SK-N-SH treated with all-trans-retinoic acid at 6 μM for 48 hours (cell line): ENCODE results near the gene RAB41.

Experiments used
- ARNTL ChIP-seq: fragments of 450-650 bp; formaldehyde crosslinking; IDR thresholded peaks from 2 replicates; pipeline ENCODE4 v1.5.0; 2020; ENCODE audit warnings: low read depth, mild to moderate bottlenecking, moderate library complexity, borderline replicate concordance
- ISL1 ChIP-seq: fragments of 250-450 bp; sonication (Bioruptor Pico); IDR thresholded peaks from 2 replicates; pipeline ENCODE4 v2.1.2; 2022; ENCODE audit warnings: mild to moderate bottlenecking, moderate library complexity
- PPARA ChIP-seq: fragments of 250-450 bp; sonication (Bioruptor Pico); IDR thresholded peaks from 2 replicates; pipeline ENCODE4 v1.5.0; 2020; ENCODE audit warnings: mild to moderate bottlenecking, borderline replicate concordance
- RARB ChIP-seq: fragments of 250-450 bp; sonication (Bioruptor Pico); IDR thresholded peaks from 2 replicates; pipeline ENCODE4 v1.8.0; 2021; ENCODE audit warnings: mild to moderate bottlenecking, moderate library complexity
- ZC3H10 ChIP-seq: fragments of 250-450 bp; sonication (Bioruptor Pico); IDR thresholded peaks from 2 replicates; pipeline ENCODE4 v1.5.1; 2021; ENCODE audit warnings: mild to moderate bottlenecking, moderate library complexity
- ZNF70 ChIP-seq: fragments of 450-650 bp; formaldehyde crosslinking; IDR thresholded peaks from 2 replicates; pipeline ENCODE4 v1.5.0; 2020; ENCODE audit warnings: mild to moderate bottlenecking, moderate library complexity
- TF ChIP-seq, protein P1 (sequence below): fragments of 250-450 bp; sonication (Bioruptor Pico); IDR thresholded peaks from 2 replicates; pipeline ENCODE4 v1.5.0; 2020; ENCODE audit warnings: mild to moderate bottlenecking, moderate library complexity
- TF ChIP-seq, protein P2 (sequence below): fragments of 250-450 bp; sonication (Bioruptor Pico); IDR thresholded peaks from 2 replicates; pipeline ENCODE4 v1.8.0; 2020; ENCODE audit warnings: mild to moderate bottlenecking, moderate library complexity, borderline replicate concordance
- TF ChIP-seq, protein P3 (sequence below): fragments of 250-450 bp; sonication (Bioruptor Pico); IDR thresholded peaks from 2 replicates; pipeline ENCODE4 v1.5.1; 2021; ENCODE audit warnings: mild to moderate bottlenecking, moderate library complexity

DNA sequence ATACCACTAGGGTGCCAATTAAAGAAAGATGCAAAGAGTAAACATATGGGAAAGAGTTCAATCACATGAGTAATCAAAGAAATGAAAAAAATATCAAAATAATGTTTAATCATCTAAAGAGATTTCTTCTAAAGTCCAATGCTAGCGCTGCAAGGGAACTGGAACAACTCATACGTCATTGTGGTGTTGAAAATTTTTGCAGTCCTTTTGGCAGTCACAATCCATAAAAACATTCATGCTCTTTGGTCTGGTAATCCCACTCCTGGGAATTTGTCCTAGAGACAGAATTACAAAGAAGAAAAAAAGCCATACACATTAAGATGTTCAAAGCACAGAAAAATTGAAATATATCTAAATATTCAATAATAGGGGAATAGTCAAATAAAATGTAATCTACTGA, 26.5 kb upstream of the RAB41 start:
- TF ChIP-seq ZNF70 (CRISPR knock-in tag) (no peak), ARNTL (no peak), RARB (CRISPR knock-in tag) (no peak), ISL1 (CRISPR knock-in tag) (no peak), ZC3H10 (CRISPR knock-in tag) (no peak), PPARA (no peak)
- TF ChIP-seq, protein P1, sequence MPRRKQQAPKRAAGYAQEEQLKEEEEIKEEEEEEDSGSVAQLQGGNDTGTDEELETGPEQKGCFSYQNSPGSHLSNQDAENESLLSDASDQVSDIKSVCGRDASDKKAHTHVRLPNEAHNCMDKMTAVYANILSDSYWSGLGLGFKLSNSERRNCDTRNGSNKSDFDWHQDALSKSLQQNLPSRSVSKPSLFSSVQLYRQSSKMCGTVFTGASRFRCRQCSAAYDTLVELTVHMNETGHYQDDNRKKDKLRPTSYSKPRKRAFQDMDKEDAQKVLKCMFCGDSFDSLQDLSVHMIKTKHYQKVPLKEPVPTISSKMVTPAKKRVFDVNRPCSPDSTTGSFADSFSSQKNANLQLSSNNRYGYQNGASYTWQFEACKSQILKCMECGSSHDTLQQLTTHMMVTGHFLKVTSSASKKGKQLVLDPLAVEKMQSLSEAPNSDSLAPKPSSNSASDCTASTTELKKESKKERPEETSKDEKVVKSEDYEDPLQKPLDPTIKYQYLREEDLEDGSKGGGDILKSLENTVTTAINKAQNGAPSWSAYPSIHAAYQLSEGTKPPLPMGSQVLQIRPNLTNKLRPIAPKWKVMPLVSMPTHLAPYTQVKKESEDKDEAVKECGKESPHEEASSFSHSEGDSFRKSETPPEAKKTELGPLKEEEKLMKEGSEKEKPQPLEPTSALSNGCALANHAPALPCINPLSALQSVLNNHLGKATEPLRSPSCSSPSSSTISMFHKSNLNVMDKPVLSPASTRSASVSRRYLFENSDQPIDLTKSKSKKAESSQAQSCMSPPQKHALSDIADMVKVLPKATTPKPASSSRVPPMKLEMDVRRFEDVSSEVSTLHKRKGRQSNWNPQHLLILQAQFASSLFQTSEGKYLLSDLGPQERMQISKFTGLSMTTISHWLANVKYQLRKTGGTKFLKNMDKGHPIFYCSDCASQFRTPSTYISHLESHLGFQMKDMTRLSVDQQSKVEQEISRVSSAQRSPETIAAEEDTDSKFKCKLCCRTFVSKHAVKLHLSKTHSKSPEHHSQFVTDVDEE (CRISPR knock-in tag), result no peak
- TF ChIP-seq, protein P2, sequence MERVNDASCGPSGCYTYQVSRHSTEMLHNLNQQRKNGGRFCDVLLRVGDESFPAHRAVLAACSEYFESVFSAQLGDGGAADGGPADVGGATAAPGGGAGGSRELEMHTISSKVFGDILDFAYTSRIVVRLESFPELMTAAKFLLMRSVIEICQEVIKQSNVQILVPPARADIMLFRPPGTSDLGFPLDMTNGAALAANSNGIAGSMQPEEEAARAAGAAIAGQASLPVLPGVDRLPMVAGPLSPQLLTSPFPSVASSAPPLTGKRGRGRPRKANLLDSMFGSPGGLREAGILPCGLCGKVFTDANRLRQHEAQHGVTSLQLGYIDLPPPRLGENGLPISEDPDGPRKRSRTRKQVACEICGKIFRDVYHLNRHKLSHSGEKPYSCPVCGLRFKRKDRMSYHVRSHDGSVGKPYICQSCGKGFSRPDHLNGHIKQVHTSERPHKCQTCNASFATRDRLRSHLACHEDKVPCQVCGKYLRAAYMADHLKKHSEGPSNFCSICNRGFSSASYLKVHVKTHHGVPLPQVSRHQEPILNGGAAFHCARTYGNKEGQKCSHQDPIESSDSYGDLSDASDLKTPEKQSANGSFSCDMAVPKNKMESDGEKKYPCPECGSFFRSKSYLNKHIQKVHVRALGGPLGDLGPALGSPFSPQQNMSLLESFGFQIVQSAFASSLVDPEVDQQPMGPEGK, result no peak
- TF ChIP-seq, protein P3, sequence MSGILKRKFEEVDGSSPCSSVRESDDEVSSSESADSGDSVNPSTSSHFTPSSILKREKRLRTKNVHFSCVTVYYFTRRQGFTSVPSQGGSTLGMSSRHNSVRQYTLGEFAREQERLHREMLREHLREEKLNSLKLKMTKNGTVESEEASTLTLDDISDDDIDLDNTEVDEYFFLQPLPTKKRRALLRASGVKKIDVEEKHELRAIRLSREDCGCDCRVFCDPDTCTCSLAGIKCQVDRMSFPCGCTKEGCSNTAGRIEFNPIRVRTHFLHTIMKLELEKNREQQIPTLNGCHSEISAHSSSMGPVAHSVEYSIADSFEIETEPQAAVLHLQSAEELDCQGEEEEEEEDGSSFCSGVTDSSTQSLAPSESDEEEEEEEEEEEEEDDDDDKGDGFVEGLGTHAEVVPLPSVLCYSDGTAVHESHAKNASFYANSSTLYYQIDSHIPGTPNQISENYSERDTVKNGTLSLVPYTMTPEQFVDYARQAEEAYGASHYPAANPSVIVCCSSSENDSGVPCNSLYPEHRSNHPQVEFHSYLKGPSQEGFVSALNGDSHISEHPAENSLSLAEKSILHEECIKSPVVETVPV (CRISPR knock-in tag), result no peak
